Cardiac fibroblast (primary cell): ENCODE measurements around the gene SATB1.
"Not testable (repeated sequence)": the region's sequence is repeated elsewhere in the genome, so short reads cannot be mapped to it uniquely, and the experiment has no call there.

Experiments used
- DNase-seq, 2 donors: peaks; one replicate each; pipeline versions ENCODE4 v3.0.0 to v3.0.0-alpha.2; 2010; ENCODE audit warnings: low read depth in 2 of 2
- H3K4me3 ChIP-seq, 2 donors: replicated peaks in 1 of 2; 1 replicate in 1 of 2; 2 replicates in 1 of 2; pipeline ENCODE4 v1.5.1; 2011; ENCODE audit warnings: low read depth in 2 of 2, low read length in 2 of 2, mild to moderate bottlenecking in 2 of 2, moderate library complexity in 1 of 2
- TF ChIP-seq, protein P1 (sequence below): IDR thresholded peaks from one replicate; pipeline ENCODE4 v1.5.1; 2011; ENCODE audit warnings: low read depth, mild to moderate bottlenecking, low read length, inconsistent platforms

SATB1 gene

DNA sequence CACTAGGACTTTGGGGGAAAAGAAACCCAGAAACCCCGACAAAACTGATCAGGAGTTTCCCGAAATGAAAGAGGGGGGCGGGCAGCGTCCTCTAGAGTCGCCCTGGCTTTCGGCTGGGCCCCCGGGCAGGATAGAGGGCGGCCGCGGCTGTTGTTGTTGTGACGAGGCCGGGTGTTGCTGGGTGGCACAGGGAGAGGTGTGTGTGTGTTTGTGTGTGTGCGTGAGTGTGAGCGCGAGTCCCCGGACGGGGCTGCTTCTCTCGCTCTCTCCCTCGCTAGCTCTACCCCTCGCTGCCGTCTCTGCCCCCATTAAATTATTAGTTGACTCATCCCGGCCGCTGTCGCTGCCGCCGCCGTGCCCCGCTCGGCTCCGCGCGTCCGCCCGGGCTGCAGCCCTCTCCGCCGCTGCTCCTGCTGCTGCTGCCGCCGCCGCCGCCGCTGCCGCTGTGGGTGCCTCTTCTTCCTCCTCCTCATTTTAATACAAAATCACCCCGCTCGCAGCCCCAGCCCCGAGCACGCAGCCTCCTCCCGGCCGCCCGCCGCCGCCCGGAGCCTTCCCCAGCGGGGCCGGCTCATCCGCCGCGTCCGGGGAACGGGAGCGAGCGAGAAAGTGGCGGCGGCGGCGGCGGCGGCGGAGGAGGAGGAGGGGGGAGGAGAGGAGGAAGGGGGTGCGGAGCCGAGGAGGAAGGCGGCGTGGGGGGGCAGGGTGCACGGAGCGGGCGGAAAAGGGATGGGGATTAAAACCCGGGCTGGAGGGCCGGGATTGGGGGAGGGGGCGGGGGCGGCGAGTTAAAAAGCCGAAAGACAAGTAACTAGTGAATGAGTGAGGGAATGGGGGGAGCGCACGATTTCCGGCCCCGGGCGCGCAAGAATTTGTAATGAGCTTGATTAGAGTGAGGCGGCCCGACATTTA lies at the start of gene SATB1:
Gene SATB1 (minus strand): TSS at position 611 of the 912 bp plus-strand sequence. CDS start 4,372 bp downstream, outside the sequence.
- peak within 1 kb of the TSS; percentile 64 to 92 for H3K4me3 ChIP-seq
- TF ChIP-seq, protein P1, sequence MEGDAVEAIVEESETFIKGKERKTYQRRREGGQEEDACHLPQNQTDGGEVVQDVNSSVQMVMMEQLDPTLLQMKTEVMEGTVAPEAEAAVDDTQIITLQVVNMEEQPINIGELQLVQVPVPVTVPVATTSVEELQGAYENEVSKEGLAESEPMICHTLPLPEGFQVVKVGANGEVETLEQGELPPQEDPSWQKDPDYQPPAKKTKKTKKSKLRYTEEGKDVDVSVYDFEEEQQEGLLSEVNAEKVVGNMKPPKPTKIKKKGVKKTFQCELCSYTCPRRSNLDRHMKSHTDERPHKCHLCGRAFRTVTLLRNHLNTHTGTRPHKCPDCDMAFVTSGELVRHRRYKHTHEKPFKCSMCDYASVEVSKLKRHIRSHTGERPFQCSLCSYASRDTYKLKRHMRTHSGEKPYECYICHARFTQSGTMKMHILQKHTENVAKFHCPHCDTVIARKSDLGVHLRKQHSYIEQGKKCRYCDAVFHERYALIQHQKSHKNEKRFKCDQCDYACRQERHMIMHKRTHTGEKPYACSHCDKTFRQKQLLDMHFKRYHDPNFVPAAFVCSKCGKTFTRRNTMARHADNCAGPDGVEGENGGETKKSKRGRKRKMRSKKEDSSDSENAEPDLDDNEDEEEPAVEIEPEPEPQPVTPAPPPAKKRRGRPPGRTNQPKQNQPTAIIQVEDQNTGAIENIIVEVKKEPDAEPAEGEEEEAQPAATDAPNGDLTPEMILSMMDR: no peak
- DNase-seq: peak; percentile 51 to 75

DNA sequence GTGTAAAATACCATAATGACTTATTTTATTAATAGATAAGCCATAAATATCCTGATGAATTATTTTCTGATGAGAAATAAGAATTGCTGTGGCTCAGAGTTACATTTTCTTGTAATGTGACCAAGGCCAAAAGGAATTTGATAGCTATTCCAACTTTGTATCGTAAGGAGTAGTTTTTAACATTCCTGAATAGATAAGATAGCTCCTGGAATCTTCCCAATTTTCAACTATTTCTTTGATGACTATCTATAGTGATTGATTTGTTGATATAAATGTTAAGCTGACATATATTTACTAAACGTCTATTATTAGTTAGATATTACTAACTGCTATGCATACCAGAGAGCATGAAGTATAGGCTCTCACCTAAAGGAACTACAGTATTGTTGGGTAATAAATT lies 49.1 kb upstream of the SATB1 start:
- TF ChIP-seq, protein P1: no peak
- no peak overlapping the region for H3K4me3 ChIP-seq
- no peak for DNase-seq

DNA sequence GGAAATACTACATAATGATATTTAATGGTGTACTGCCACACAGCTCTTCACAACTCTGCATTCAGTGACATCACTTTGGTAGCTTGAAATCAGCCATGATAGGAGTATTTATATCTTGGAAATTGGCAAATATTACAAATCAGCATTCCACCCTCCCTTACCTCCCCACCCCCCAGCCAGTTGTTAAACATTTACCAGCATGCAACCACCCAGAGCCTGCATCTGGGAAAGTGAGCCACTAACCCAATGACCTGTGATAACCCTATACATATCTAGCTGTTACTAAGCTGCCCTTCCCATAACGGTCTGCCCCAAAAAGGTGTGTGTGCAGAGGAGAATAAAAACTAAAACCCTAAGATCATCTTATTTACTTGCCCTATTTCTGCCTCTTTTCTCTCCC lies 44.6 kb upstream of the SATB1 start:
- TF ChIP-seq, protein P1: no peak
- no peak for DNase-seq
- H3K4me3 ChIP-seq: no peak overlapping the region

DNA sequence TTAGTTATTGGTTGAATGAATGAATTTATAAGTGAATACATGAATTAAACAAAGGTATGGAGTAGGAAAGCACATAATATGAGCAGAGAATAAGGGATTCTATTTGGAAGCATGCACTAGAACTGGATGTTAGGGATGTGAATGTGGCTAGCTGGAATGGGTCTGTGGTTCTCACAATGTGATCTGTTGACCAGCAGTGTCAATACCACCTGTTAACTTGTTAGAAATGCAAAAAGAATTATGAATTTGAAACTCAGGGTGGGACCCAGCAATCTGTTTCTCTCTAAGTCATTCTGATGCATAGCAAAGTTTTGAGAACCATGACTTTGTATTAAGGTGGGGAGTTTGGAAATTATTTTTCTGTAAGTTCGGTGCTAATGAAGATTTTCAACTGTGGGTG lies 41.0 kb upstream of the SATB1 start:
- no peak for DNase-seq
- H3K4me3 ChIP-seq: no peak overlapping the region
- TF ChIP-seq, protein P1: no peak

DNA sequence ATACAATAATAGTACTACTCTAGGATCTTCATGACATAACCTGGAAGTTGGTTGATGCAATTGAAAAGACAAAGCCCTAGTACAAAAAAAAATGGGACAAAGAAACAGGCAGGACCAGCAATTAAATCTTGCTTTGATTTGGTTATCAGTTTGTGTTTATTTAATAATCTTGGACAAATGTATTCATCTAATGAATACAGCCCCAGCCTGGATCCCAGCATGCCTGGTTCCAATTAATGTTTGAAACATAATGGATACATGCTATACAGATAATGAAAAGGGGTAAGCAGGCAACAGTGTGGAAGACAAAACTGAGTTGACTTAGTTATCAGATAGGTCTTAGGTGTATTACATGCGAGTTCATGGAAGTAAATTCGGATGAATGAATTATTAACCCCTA lies 29.6 kb upstream of the SATB1 start:
- TF ChIP-seq, protein P1: no peak
- H3K4me3 ChIP-seq: no peak overlapping the region
- DNase-seq: no peak

DNA sequence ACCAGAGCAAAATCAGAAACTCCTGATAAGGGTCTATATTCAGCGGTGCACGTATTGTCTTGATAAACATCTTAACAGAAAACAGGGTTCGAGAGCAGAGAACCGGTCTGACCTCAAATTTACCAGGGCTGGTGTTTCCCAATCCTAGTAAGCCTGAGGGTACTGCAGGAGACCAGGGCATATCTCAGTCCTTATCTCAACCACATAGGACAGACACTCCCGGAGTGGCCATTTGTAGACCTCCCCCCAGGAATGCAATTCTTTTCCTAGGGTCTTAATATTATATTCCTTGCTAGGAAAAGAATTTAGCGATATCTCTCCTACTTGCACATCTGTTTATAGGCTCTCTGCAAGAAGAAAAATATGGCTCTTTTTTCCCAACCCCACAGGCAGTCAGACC lies 24.5 kb upstream of the SATB1 start:
- not testable (repeated sequence) for DNase-seq, H3K4me3 ChIP-seq

DNA sequence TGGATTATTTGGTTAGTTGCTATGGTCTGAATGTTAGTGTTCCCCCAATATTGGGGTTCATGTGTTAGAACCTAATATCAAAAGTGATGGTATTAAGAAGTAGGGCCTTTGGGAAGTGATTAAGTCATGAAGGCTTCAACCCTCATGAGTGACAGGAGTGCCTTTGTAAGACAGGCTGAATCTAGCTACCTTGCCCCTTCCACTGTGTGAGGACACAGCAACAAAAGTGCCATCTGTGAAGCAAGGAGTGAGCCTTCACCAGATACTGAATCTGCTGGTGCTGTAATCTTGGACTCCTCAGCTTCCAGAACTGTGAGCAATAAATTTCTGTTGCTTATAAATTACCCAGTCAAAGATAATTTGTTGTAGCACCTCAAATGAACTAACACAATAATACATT lies 22.6 kb upstream of the SATB1 start:
- no peak for DNase-seq
- no peak overlapping the region for H3K4me3 ChIP-seq
- TF ChIP-seq, protein P1: no peak
